ENCODE results near the gene AGBL1.

Gene AGBL1

GRCh38 chr15:86079508-86080266 is at the start of gene AGBL1:
AGBL1 (plus strand) TSS chr15:86079871.
- DNase-seq (ENCODE audit: low read depth) = no peak

- DNase-seq (ENCODE audit: low read depth) = no peak
Measured at GRCh38 chr15:86034904-86035303, 44.8 kb upstream of the AGBL1 start.

GRCh38 chr15:86036243-86036642 is 43.4 kb upstream of the AGBL1 start:
- DNase-seq (ENCODE audit: low read depth) = no peak

GRCh38 chr15:86038491-86038890 is 41.2 kb upstream of the AGBL1 start:
- no peak for DNase-seq (ENCODE audit: low read depth)

- no peak for DNase-seq (ENCODE audit: low read depth)
Measured at GRCh38 chr15:86040356-86041033, 39.2 kb upstream of the AGBL1 start.

GRCh38 chr15:86041399-86041798 is 38.3 kb upstream of the AGBL1 start:
- no peak for DNase-seq (ENCODE audit: low read depth)

- DNase-seq (ENCODE audit: low read depth) = no peak
Measured at GRCh38 chr15:86042226-86042625, 37.4 kb upstream of the AGBL1 start.

GRCh38 chr15:86044981-86045380 is 34.7 kb upstream of the AGBL1 start:
- DNase-seq (ENCODE audit: low read depth) = no peak

GRCh38 chr15:86054338-86054737 is 25.3 kb upstream of the AGBL1 start:
- no peak for DNase-seq (ENCODE audit: low read depth)

- no peak for DNase-seq (ENCODE audit: low read depth)
Measured at GRCh38 chr15:86055688-86056087, 24.0 kb upstream of the AGBL1 start.

GRCh38 chr15:86059851-86060250 is 19.8 kb upstream of the AGBL1 start:
- no peak for DNase-seq (ENCODE audit: low read depth)

- DNase-seq (ENCODE audit: low read depth) = no peak
Measured at GRCh38 chr15:86060674-86061073, 19.0 kb upstream of the AGBL1 start.

GRCh38 chr15:86061581-86061980 is 18.1 kb upstream of the AGBL1 start:
- DNase-seq (ENCODE audit: low read depth) = no peak

- no peak for DNase-seq (ENCODE audit: low read depth)
Measured at GRCh38 chr15:86062646-86063243, 16.9 kb upstream of the AGBL1 start.

- DNase-seq (ENCODE audit: low read depth) = no peak
Measured at GRCh38 chr15:86063356-86064095, 16.1 kb upstream of the AGBL1 start.

GRCh38 chr15:86064326-86064725 is 15.3 kb upstream of the AGBL1 start:
- no peak for DNase-seq (ENCODE audit: low read depth)

- DNase-seq (ENCODE audit: low read depth) = no peak
Measured at GRCh38 chr15:86066174-86066834, 13.4 kb upstream of the AGBL1 start.

- DNase-seq (ENCODE audit: low read depth) = no peak
Measured at GRCh38 chr15:86073281-86073680, 6.4 kb upstream of the AGBL1 start.

- no peak for DNase-seq (ENCODE audit: low read depth)
Measured at GRCh38 chr15:86076468-86076867, 3.2 kb upstream of the AGBL1 start.

GRCh38 chr15:86077070-86077469 is 2.6 kb upstream of the AGBL1 start:
- no peak for DNase-seq (ENCODE audit: low read depth)

GRCh38 chr15:86080302-86080701 is 631 bp downstream of the AGBL1 start:
- DNase-seq (ENCODE audit: low read depth) = no peak

Data from stimulated activated CD8-positive, alpha-beta memory T cell treated with anti-CD3 and anti-CD28 coated beads, Interleukin-12 subunit alpha, Interleukin-12 subunit beta, amount 100 ng/mL, for 4 hours (primary cell).